ENCODE measurements around the gene STK32C. TPM values are rescaled to one million over a fixed set of nuclear protein-coding genes. Genes with fewer than 3 reads are reported as not detected.
"Not testable (repeated sequence)": the region's sequence is repeated elsewhere in the genome, so short reads cannot be mapped to it uniquely, and the experiment has no call there.

STK32C gene
- total RNA-seq, 1 experiment from 2014 or later = 20.7 TPM

- H3K27ac Mint-ChIP-seq (ENCODE audit: low read depth, unreplicated experiment) = no peak overlapping the region
- H3K4me3 Mint-ChIP-seq (ENCODE audit: unreplicated experiment) = no peak overlapping the region
- ChIA-PET CTCF (no interaction called here), POLR2A (no interaction called here)
- BruUV-seq (replicated peaks) = no TSS peak
- H3K27me3 Mint-ChIP-seq (ENCODE audit: insufficient read depth, unreplicated experiment) = no peaks in the 10 kb centered on the region
- no peaks in the 10 kb centered on the region for H3K36me3 Mint-ChIP-seq (ENCODE audit: insufficient read depth, unreplicated experiment)
- intact Hi-C loops (cut with micrococcal nuclease) = no loop called here
- no peaks in the 10 kb centered on the region for H3K9me3 Mint-ChIP-seq (ENCODE audit: unreplicated experiment)
- no peak for TF ChIP-seq CTCF (IDR thresholded peaks at IDR 0.05; ENCODE audit: unreplicated experiment)
- no peaks in the 10 kb centered on the region for H3K4me1 Mint-ChIP-seq (ENCODE audit: insufficient read depth, unreplicated experiment)
- no peak for DNase-seq (ENCODE audit: unreplicated experiment)
Measured at GRCh38 chr10:132296666-132297443, 10.9 kb downstream of the STK32C start.

GRCh38 chr10:132295481-132295880 lies 12.3 kb downstream of the STK32C start:
- CTCF ChIA-PET; DNase-seq (ENCODE audit: unreplicated experiment); POLR2A ChIA-PET; H3K4me1 Mint-ChIP-seq (ENCODE audit: insufficient read depth, unreplicated experiment); H3K27me3 Mint-ChIP-seq (ENCODE audit: insufficient read depth, unreplicated experiment); intact Hi-C loops (cut with micrococcal nuclease); H3K9me3 Mint-ChIP-seq (ENCODE audit: unreplicated experiment); H3K27ac Mint-ChIP-seq (ENCODE audit: low read depth, unreplicated experiment); H3K36me3 Mint-ChIP-seq (ENCODE audit: insufficient read depth, unreplicated experiment); BruUV-seq (replicated peaks); H3K4me3 Mint-ChIP-seq (ENCODE audit: unreplicated experiment): not testable (repeated sequence)

- ChIA-PET POLR2A (interaction anchor here (0.6 kb wide), 1 partner anchor 26 kb away, joined by 3 read pairs; no protein-coding TSS in a partner anchor), CTCF (interaction anchor here (0.7 to 1.1 kb wide), 2 partner anchors 58 to 152 kb away, joined by 3 to 6 read pairs; no protein-coding TSS in a partner anchor)
- Mint-ChIP-seq H3K27me3 (ENCODE audit: insufficient read depth, unreplicated experiment) (no peaks in the 10 kb centered on the region), H3K4me1 (ENCODE audit: insufficient read depth, unreplicated experiment) (no peaks in the 10 kb centered on the region), H3K36me3 (ENCODE audit: insufficient read depth, unreplicated experiment) (no peaks in the 10 kb centered on the region), H3K27ac (ENCODE audit: low read depth, unreplicated experiment) (no peak overlapping the region), H3K4me3 (ENCODE audit: unreplicated experiment) (no peak overlapping the region), H3K9me3 (ENCODE audit: unreplicated experiment) (no peaks in the 10 kb centered on the region)
- no TSS peak for BruUV-seq (replicated peaks)
- no peak for TF ChIP-seq CTCF (IDR thresholded peaks at IDR 0.05; ENCODE audit: unreplicated experiment)
- intact Hi-C loops (cut with micrococcal nuclease) = no loop called here
- DNase-seq (ENCODE audit: unreplicated experiment) = no peak
Measured at GRCh38 chr10:132294561-132295318, 13.0 kb downstream of the STK32C start.

GRCh38 chr10:132293813-132294520 lies 13.8 kb downstream of the STK32C start:
- intact Hi-C loops (cut with micrococcal nuclease) = no loop called here
- H3K36me3 Mint-ChIP-seq (ENCODE audit: insufficient read depth, unreplicated experiment) = no peaks in the 10 kb centered on the region
- no peak for TF ChIP-seq CTCF (IDR thresholded peaks at IDR 0.05; ENCODE audit: unreplicated experiment)
- CTCF ChIA-PET = interaction anchor here (0.6 to 1.1 kb wide), 2 partner anchors 59 to 1145 kb away, joined by 3 to 6 read pairs; no protein-coding TSS in a partner anchor
- BruUV-seq (replicated peaks) = no TSS peak
- no peak overlapping the region for H3K4me3 Mint-ChIP-seq (ENCODE audit: unreplicated experiment)
- DNase-seq (ENCODE audit: unreplicated experiment) = no peak
- POLR2A ChIA-PET = no interaction called here
- H3K4me1 Mint-ChIP-seq (ENCODE audit: insufficient read depth, unreplicated experiment) = no peaks in the 10 kb centered on the region
- H3K9me3 Mint-ChIP-seq (ENCODE audit: unreplicated experiment) = no peaks in the 10 kb centered on the region
- H3K27me3 Mint-ChIP-seq (ENCODE audit: insufficient read depth, unreplicated experiment) = no peaks in the 10 kb centered on the region
- no peak overlapping the region for H3K27ac Mint-ChIP-seq (ENCODE audit: low read depth, unreplicated experiment)
